ENCODE results near the gene EQTN.

GRCh38 chr9:27278374-27278773, 18.6 kb downstream of the EQTN start:
- TF ChIP-seq CTCF (IDR thresholded peaks at IDR 0.05) (no peak), CREB1 (CRISPR knock-in tag; IDR thresholded peaks at IDR 0.05) (no peak), HMGXB4 (CRISPR knock-in tag; IDR thresholded peaks at IDR 0.05) (no peak), JUN (CRISPR knock-in tag; IDR thresholded peaks at IDR 0.05) (no peak)
